NCI-H2029 (cell line): ENCODE results near the gene CA5B.
A peak's percentile ranks its signal among the peaks of the same experiment; 100 is the strongest.
"Not testable (repeated sequence)": the region's sequence is repeated elsewhere in the genome, so short reads cannot be mapped to it uniquely, and the experiment has no call there.

Source experiments
- DNase-seq: peaks from one replicate; lab custom pipeline; 2025; lab: John Stamatoyannopoulos, UW

Gene CA5B

GRCh38 chrX:15748841-15749240 is 10.8 kb downstream of the CA5B start:
- no peak for DNase-seq

GRCh38 chrX:15749642-15750610 is 11.9 kb downstream of the CA5B start:
- DNase-seq: no peak

- no peak for DNase-seq
Measured at GRCh38 chrX:15750611-15751154, 12.6 kb downstream of the CA5B start.

GRCh38 chrX:15751155-15751819 is 13.2 kb downstream of the CA5B start:
- DNase-seq: no peak

GRCh38 chrX:15755091-15755490 is 17.0 kb downstream of the CA5B start:
- no peak for DNase-seq

GRCh38 chrX:15758140-15758539 is 20.1 kb downstream of the CA5B start:
- DNase-seq: no peak

- not testable (repeated sequence) for DNase-seq
Measured at GRCh38 chrX:15759886-15760285, 21.8 kb downstream of the CA5B start.

GRCh38 chrX:15761564-15762191 is 23.6 kb downstream of the CA5B start:
- no peak for DNase-seq

GRCh38 chrX:15769300-15769954 is 31.4 kb downstream of the CA5B start:
- DNase-seq: no peak

GRCh38 chrX:15781961-15782699 is 44.1 kb downstream of the CA5B start:
- no peak for DNase-seq

GRCh38 chrX:15785176-15785750 is 47.2 kb downstream of the CA5B start:
- no peak for DNase-seq

GRCh38 chrX:15786915-15787314 is 48.8 kb downstream of the CA5B start:
- DNase-seq: no peak

- peak; percentile 60 for DNase-seq
Measured at GRCh38 chrX:15789979-15790768, 52.1 kb downstream of the CA5B start, which contains the start of gene ZRSR2. Gene ZRSR2 (plus strand): TSS chrX:15790484. CDS start chrX:15790496, 12 bp downstream.

- DNase-seq: no peak
Measured at GRCh38 chrX:15790769-15791290, 52.8 kb downstream of the CA5B start.

- no peak for DNase-seq
Measured at GRCh38 chrX:15797707-15798106, 59.6 kb downstream of the CA5B start.

GRCh38 chrX:15804563-15804962 is 66.5 kb downstream of the CA5B start:
- no peak for DNase-seq

- no peak for DNase-seq
Measured at GRCh38 chrX:15808254-15808653, 70.2 kb downstream of the CA5B start.

- no peak for DNase-seq
Measured at GRCh38 chrX:15812192-15812938, 74.3 kb downstream of the CA5B start.

- no peak for DNase-seq
Measured at GRCh38 chrX:15813416-15813815, 75.3 kb downstream of the CA5B start.
